Activated CD4-positive, alpha-beta T cell treated with anti-CD3 and anti-CD28 coated beads, Interleukin-2, amount 10 ng/mL, durations not matched to agents 24 days and 14 days (primary cell): ENCODE results near the gene EFS. TPM values are rescaled to one million over a fixed set of nuclear protein-coding genes. Genes with fewer than 3 reads are reported as not detected.

Experiments used
- DNase-seq: peaks from one replicate; pipeline ENCODE4 v3.0.0; 2022
- H3K27ac Mint-ChIP-seq: one replicate; pipeline ENCODE4 v1.8.0; 2022; ENCODE audit warnings: mild to moderate bottlenecking, mixed read lengths
- H3K27me3 Mint-ChIP-seq: one replicate; pipeline ENCODE4 v1.8.0; 2022; ENCODE audit warnings: mixed read lengths
- H3K36me3 Mint-ChIP-seq: one replicate; pipeline ENCODE4 v1.8.0; 2022; ENCODE audit warnings: low read depth, mild to moderate bottlenecking, mixed read lengths
- H3K4me1 Mint-ChIP-seq: one replicate; pipeline ENCODE4 v1.8.0; 2021; ENCODE audit warnings: mixed read lengths
- H3K4me3 Mint-ChIP-seq: one replicate; pipeline ENCODE4 v1.8.0; 2022; ENCODE audit warnings: mild to moderate bottlenecking, moderate library complexity, mixed read lengths
- H3K9me3 Mint-ChIP-seq: one replicate; pipeline ENCODE4 v1.8.0; 2021; ENCODE audit warnings: mixed read lengths
- intact Hi-C: fragments of 100-400 bp; cut with micrococcal nuclease; formaldehyde crosslinking; loops from one replicate; pipeline ENCODE4 v1.15.1; 2023
- total RNA-seq: library from RNA; stranded (reverse); gene quantifications from 2 replicates; pipeline ENCODE4 v1.2.3, GENCODE V29; 2022

Gene EFS
- total RNA-seq, 1 donor from 2014 or later = not detected

DNA sequence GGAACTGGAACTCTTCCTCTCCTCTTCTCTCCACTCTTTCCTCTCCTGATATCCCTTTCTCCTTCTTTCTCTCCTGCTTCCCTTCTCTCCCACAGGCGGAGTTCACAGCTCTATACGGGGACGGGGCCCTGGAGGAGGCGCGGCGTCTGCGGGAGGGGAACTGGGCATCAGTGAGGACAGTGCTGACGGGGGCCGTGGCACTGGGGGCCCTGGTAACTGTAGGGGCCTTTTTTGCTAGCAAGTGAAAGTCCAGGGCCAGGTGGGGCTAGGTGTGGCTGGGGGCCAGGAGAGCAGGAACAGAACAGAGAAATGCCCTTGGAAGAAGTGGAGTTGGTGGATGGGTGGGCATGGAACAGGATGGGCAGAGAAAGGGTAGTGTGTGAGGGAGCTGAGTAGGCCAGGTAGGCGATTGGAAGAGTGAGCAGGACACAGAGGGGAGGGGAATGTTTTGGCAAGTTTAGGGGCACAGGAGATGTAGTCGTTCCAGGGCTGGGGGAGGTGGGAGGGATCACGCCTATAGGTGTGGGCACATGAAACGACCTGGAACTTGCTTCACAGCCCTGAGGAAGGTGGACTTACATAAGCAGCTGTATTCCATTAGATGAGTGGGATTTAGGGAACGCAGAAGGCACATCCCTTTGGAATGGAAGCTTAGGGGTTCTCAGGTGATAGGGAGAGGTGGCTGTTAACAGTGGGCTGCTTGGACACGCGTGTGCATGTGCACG is 56.1 kb downstream of the EFS start:
- H3K4me3 Mint-ChIP-seq = no peak overlapping the region
- H3K27ac Mint-ChIP-seq = no peak overlapping the region
- H3K9me3 Mint-ChIP-seq = no peaks in the 10 kb centered on the region
- DNase-seq = no peak
- H3K4me1 Mint-ChIP-seq = peaks cover 13% of the 10 kb centered on the region
- intact Hi-C loops = no loop called here
- peaks cover 12% of the 10 kb centered on the region for H3K27me3 Mint-ChIP-seq
- H3K36me3 Mint-ChIP-seq = no peaks in the 10 kb centered on the region

DNA sequence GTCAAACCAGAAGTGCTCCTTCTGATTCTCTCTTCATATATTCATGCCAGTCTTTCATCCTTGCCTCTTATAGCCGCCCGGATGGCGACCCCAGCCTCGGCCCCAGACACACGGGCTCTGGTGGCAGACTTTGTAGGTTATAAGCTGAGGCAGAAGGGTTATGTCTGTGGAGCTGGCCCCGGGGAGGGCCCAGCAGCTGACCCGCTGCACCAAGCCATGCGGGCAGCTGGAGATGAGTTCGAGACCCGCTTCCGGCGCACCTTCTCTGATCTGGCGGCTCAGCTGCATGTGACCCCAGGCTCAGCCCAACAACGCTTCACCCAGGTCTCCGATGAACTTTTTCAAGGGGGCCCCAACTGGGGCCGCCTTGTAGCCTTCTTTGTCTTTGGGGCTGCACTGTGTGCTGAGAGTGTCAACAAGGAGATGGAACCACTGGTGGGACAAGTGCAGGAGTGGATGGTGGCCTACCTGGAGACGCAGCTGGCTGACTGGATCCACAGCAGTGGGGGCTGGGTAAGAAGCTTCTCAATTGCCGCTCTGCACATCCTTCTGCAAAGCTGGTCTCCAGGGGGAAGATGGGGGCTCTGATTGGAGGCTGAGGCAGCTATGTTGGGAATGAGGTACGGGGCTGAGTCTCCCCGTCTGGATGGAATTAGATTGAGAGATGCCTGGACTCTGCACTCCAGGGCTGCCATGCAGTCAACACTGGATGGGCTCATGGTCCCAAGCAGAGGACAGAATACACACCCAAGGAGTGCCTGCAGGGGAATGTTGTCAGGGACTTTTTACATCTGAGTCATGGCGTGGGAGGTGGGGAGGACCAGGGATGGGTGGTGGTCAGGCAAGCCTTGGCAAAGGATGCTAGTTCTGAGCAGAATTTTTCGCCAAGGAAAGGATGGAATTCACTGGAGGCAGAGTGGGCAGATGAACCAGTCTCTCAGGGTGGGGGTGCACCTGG is 57.0 kb downstream of the EFS start:
- DNase-seq = no peak
- peak overlapping the region; percentile 79 for H3K4me3 Mint-ChIP-seq
- H3K36me3 Mint-ChIP-seq = no peaks in the 10 kb centered on the region
- H3K9me3 Mint-ChIP-seq = no peaks in the 10 kb centered on the region
- intact Hi-C loops = no loop called here
- H3K27ac Mint-ChIP-seq = peak overlapping the region; percentile 21
- H3K27me3 Mint-ChIP-seq = peaks cover 12% of the 10 kb centered on the region
- H3K4me1 Mint-ChIP-seq = peaks cover 15% of the 10 kb centered on the region

DNA sequence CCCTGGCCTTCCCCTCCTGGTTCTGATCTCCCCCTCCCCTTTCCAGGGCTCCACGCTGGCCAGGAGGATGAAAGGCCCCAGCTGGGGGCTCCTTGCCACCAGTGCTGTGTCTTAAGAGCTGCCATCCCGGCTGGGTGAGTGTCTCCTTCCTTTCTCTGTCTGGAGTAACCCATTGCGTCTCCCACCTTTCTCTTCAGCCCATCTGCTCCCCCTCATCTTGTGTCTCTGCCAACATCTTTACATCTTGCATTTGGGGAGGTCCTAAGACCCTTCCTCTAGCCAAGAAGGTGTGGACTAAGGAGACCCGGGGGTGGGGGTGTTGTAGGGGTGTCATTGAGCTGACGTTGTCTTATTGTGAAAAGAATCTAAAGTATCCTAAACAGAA is 57.8 kb downstream of the EFS start:
- Mint-ChIP-seq H3K4me1 (peaks cover 19% of the 10 kb centered on the region), H3K27me3 (peaks cover 8% of the 10 kb centered on the region), H3K9me3 (no peaks in the 10 kb centered on the region), H3K4me3 (peak overlapping the region; percentile 79), H3K36me3 (no peaks in the 10 kb centered on the region), H3K27ac (peak overlapping the region; percentile 70)
- intact Hi-C loops = no loop called here
- DNase-seq = no peak

DNA sequence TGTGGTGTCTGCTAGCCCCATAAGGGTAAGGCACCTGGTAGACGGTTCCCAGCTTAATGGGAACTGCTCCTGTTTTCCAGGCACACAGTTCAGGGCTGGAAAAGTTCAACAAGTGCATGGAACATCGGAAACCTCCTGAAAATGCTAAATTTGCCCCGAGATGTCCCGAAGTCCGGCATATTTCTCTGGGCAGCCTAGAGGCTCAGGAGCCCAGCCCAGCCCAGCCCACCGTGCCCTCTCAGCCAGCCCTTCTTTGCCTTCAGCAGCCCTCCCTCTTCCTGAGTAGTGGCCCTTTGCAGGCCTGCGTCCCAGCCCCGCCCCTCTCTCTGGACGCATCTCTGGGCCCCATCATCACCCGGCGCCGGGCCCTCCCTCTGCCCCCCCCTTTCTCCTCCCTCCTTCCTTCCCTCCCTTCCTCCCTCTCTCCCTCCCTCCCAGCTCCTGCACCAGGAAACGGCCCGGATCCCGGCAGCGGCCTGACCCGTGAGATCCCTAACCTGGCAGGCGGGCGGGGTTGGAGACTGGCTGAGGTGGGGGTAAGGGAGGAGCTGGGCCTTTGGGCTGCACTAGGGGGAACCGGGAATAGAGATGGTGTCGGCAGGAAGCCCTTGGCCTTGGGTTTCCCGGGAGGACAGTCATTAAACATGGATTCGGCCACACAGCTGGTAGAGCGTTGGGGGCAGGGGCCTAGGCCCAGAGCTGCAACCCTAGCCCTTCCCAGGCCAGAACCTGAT is 58.4 kb downstream of the EFS start, which contains the start of gene BCL2L2:
Gene BCL2L2 (plus strand): TSS at position 422 of the 734 bp plus-strand sequence. CDS start 935 bp downstream, outside the sequence.
- Mint-ChIP-seq H3K27me3 (peaks cover 8% of the 10 kb centered on the region), H3K9me3 (no peaks in the 10 kb centered on the region), H3K36me3 (no peaks in the 10 kb centered on the region), H3K4me3 (peak within 1 kb of the TSS; percentile 79), H3K27ac (peak within 1 kb of the TSS; percentile 70), H3K4me1 (peaks cover 19% of the 10 kb centered on the region)
- DNase-seq = peak; percentile 78
- intact Hi-C loops = no loop called here

Other genes with a start within 250 kb of the EFS start
- 0.35 TPM in 1 of 2 replicates, not detected in the other for gene CEBPE, start 245.9 kb downstream of the EFS start, total RNA-seq
- not detected in 2 replicates for gene SLC7A8, start 181.5 kb downstream of the EFS start, total RNA-seq
- not detected in 2 replicates for gene RNF212B, start 127.2 kb downstream of the EFS start, total RNA-seq
- gene HOMEZ, start 79.0 kb downstream of the EFS start, total RNA-seq = 12.9 and 13.5 TPM in 2 replicates
- gene PPP1R3E, start 62.3 kb downstream of the EFS start, total RNA-seq = 21.3 and 23.3 TPM in 2 replicates
- gene BCL2L2, start 58.3 kb downstream of the EFS start, total RNA-seq = 5.6 and 5.7 TPM in 2 replicates
- 277 and 278 TPM in 2 replicates for gene PABPN1, start 43.7 kb downstream of the EFS start, total RNA-seq
- 2.0 and 2.3 TPM in 2 replicates for gene SLC22A17, start 12.3 kb downstream of the EFS start, total RNA-seq
- not detected in 2 replicates for gene IL25, start 7.6 kb upstream of the EFS start, total RNA-seq
- gene CMTM5, start 11.9 kb upstream of the EFS start, total RNA-seq = not detected in 2 replicates
- 0.17 and 0.23 TPM in 2 replicates for gene MYH6, start 43.1 kb upstream of the EFS start, total RNA-seq
- gene MYH7, start 70.5 kb upstream of the EFS start, total RNA-seq = not detected in 2 replicates
- gene NGDN, start 104.5 kb upstream of the EFS start, total RNA-seq = 78.6 and 79.2 TPM in 2 replicates
- gene ZFHX2, start 186.6 kb upstream of the EFS start, total RNA-seq = 1.8 and 2.8 TPM in 2 replicates
- 14.5 and 16.7 TPM in 2 replicates for gene THTPA, start 191.1 kb upstream of the EFS start, total RNA-seq
- gene AP1G2, start 202.6 kb upstream of the EFS start, total RNA-seq = 135 and 142 TPM in 2 replicates
- not detected in 2 replicates for gene JPH4, start 213.6 kb upstream of the EFS start, total RNA-seq